ENCODE measurements around the gene DPH6.

The DPH6 gene

GRCh38 chr15:35514759-35515158 lies 31.2 kb downstream of the DPH6 start:
- POLR2A ChIA-PET, result no interaction called here
- TF ChIP-seq CTCF (IDR thresholded peaks at IDR 0.05; ENCODE audit: control extremely low read depth, extremely low read depth, low read depth, missing control alignments), result no peak
- DNase-seq (ENCODE audit: extremely low spot score), result no peak
- CTCF ChIA-PET, result interaction anchor here (0.7 to 1.5 kb wide), 3 partner anchors 11 to 27 kb away, joined by 3 read pairs; no protein-coding TSS in a partner anchor

GRCh38 chr15:35507932-35508638 lies 37.9 kb downstream of the DPH6 start:
- no peak for TF ChIP-seq CTCF (IDR thresholded peaks at IDR 0.05; ENCODE audit: control extremely low read depth, extremely low read depth, low read depth, missing control alignments)
- ChIA-PET CTCF (no interaction called here), POLR2A (no interaction called here)
- DNase-seq (ENCODE audit: extremely low spot score), result no peak

- DNase-seq (ENCODE audit: extremely low spot score), result no peak
- POLR2A ChIA-PET, result no interaction called here
- CTCF ChIA-PET, result interaction anchor here (1.0 kb wide), 1 partner anchor 10 kb away, joined by 4 read pairs; no protein-coding TSS in a partner anchor
- no peak for TF ChIP-seq CTCF (IDR thresholded peaks at IDR 0.05; ENCODE audit: control extremely low read depth, extremely low read depth, low read depth, missing control alignments)
Measured at GRCh38 chr15:35506272-35506870, 39.6 kb downstream of the DPH6 start.

GRCh38 chr15:35505809-35506208 lies 40.2 kb downstream of the DPH6 start:
- ChIA-PET CTCF (interaction anchor here (1.0 kb wide), 1 partner anchor 9 kb away, joined by 4 read pairs; no protein-coding TSS in a partner anchor), POLR2A (no interaction called here)
- no peak for DNase-seq (ENCODE audit: extremely low spot score)
- TF ChIP-seq CTCF (IDR thresholded peaks at IDR 0.05; ENCODE audit: control extremely low read depth, extremely low read depth, low read depth, missing control alignments), result no peak

- no peak for DNase-seq (ENCODE audit: extremely low spot score)
- TF ChIP-seq CTCF (IDR thresholded peaks at IDR 0.05; ENCODE audit: control extremely low read depth, extremely low read depth, low read depth, missing control alignments), result no peak
- ChIA-PET POLR2A (no interaction called here), CTCF (interaction anchor here (1.0 to 1.2 kb wide), 3 partner anchors 9 to 61 kb away, joined by 4 read pairs; no protein-coding TSS in a partner anchor)
Measured at GRCh38 chr15:35505141-35505540, 40.8 kb downstream of the DPH6 start.

- POLR2A ChIA-PET, result no interaction called here
- no peak for DNase-seq (ENCODE audit: extremely low spot score)
- no peak for TF ChIP-seq CTCF (IDR thresholded peaks at IDR 0.05; ENCODE audit: control extremely low read depth, extremely low read depth, low read depth, missing control alignments)
- CTCF ChIA-PET, result interaction anchor here (0.8 to 1.5 kb wide), 6 partner anchors 8 to 23 kb away, joined by 3 to 6 read pairs (median 4); no protein-coding TSS in a partner anchor
Measured at GRCh38 chr15:35499723-35500122, 46.2 kb downstream of the DPH6 start.
